Activated T-cell treated with anti-CD3 and anti-CD28 coated beads, Interleukin-2, amount 50 U/mL, for 48 hours (primary cell): ENCODE data around the gene BTBD16.

Experiments
- DNase-seq, 2 experiments: peaks; one replicate each; pipeline ENCODE4 v3.0.0-alpha.2; 2020

BTBD16 gene

GRCh38 chr10:122248356-122249302 is 22.5 kb upstream of the BTBD16 start:
- DNase-seq = no peak

DNA sequence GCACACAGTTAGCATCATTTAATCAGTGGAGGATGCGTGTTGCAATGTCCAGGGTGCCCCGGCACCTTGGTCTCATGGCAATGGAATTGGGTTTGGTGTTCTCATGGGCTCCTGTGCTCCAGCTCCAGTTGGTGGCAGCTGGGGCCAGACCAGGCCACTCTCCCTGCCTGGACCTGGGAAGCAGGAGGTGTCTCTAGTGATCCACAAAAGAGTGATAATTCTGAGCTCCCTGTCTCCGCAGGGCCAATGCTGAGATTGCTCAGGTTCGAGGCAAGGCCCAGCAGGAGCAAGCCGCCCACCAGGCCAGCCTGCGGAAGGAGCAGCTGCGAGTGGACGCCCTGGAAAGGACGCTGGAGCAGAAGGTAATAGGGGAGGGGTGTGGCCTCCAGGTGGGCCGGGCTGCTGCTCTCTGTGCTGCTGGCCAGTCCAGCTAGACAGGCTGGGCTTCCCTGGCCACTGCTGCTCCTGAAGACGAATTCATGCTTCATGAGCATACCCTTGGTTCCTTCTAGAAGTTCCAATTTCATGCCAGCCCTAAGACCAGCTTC is 21.7 kb upstream of the BTBD16 start:
- DNase-seq = no peak

- no peak for DNase-seq
Measured at GRCh38 chr10:122249991-122250750, 20.9 kb upstream of the BTBD16 start.

GRCh38 chr10:122251459-122252255 is 19.4 kb upstream of the BTBD16 start:
- no peak for DNase-seq

- DNase-seq = no peak
Measured at GRCh38 chr10:122252805-122253204, 18.3 kb upstream of the BTBD16 start.

DNA sequence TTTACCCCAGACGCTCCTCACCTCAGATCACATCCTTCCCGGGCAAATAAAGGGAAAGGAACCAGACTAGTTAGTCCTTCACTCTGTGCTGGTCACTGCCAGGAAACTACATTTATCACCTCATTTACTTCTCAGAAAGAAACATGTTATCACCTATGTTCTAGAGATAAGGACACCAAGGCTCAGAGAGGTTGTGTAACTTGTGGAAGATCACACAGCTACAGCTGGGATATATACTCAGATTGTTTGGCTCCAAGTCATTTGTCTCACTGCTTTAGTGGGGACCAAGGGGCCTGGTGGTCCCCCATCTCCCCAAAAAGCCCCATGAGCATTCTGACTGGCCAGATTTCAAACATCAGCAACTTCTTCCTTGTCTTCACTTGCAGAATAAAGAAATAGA is 17.5 kb upstream of the BTBD16 start:
- DNase-seq = no peak

DNA sequence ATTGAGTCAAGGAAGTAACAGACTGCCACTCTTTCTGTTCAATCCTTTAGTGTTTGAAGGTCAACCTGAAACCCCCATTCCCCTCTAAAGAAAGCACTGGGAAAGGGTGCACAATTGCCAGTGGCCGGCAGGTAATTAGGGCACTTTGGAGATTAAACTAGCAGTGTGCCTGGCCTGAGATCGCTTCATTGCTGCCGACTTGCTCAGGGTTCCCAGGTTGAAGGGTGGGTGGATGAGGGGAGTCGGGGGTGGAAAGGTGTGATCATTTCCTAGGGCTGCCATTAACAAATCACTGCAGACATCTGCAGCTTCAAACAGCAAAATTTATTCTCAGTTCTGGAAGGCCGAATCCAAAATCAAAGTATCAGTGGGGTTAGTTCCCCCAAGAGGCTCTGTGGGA is 16.3 kb upstream of the BTBD16 start:
- DNase-seq = no peak

DNA sequence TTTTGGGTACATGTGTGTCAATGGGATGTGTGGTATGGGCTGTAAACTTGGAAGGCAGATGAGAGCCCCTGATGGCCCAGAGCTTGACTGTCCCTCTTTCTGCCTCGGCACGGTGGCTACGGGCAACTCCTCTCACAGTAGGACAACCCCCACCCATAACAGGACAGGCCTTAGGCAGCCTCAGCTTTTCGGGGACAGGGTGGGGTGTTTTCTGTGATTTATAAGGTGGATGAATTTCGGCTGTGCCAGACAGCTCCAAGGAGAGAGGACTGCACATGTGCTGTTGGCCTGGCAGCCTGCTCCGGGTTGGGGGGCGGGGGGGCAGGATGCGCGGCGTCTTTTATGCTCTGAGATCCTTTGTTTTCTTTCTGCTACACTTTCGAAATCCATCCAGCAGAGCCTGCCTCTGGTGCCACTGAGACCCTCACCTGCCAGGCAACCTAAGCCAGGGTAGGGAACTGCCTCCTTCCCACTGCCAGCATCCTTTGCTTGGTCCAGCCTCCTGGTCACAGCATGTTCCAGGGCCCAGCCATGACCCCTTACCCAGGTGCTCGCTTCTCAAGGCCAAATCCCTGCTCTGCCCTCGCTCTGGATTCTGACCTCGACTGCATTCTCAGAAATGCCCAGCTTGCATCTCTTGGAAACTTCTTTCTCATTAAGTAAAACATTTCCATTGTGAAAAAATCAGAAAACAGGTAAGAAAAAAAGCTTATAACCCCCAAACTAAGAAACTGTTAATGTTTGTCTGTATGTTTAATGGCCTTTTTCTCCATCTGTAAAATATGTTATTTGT is 15.4 kb upstream of the BTBD16 start:
- DNase-seq = no peak

GRCh38 chr10:122257041-122257440 is 14.1 kb upstream of the BTBD16 start:
- no peak for DNase-seq

- no peak for DNase-seq
Measured at GRCh38 chr10:122258136-122259074, 12.7 kb upstream of the BTBD16 start.

GRCh38 chr10:122259075-122259466 is 12.0 kb upstream of the BTBD16 start:
- no peak for DNase-seq

DNA sequence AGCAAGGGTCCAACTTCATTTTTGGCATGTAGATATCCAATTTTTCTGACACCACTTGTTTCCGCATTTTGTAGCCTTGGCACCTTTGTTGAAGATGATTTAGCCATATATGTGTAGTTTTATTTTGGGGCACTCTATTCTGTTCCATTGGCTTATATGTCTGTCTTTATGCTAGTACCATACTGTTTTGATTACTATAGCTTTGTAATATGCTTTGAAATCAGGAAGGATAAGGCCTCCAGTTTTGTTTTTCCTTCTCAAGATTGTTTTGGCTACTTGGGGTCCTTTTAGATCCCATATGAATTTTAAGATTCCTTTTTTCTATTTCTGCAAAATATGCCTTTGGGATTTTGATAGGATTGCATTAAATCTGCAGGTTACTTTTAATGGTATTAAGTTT is 9.5 kb upstream of the BTBD16 start:
- DNase-seq = no peak

GRCh38 chr10:122263971-122264370 is 7.1 kb upstream of the BTBD16 start:
- DNase-seq = no peak

DNA sequence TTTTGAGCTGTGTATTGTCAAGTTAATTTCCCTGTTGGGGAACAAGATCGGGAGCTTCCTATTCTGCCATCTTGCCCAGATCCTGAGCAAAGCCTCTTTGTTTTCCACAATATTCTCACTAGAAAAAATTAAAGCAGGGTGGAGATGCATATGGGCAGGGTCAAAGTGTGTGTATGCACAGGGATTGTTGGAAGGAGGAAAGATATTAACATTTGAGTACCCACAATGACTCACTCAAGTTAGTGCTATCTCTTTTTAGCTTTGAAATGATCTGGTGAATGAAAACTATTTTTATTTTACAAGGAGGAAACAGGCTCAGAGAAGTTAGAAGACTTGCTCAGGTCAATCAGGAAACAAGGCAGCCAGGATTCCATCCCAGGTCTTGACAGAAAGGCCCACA is 6.7 kb upstream of the BTBD16 start:
- no peak for DNase-seq

GRCh38 chr10:122264931-122265330 is 6.2 kb upstream of the BTBD16 start:
- DNase-seq = no peak

DNA sequence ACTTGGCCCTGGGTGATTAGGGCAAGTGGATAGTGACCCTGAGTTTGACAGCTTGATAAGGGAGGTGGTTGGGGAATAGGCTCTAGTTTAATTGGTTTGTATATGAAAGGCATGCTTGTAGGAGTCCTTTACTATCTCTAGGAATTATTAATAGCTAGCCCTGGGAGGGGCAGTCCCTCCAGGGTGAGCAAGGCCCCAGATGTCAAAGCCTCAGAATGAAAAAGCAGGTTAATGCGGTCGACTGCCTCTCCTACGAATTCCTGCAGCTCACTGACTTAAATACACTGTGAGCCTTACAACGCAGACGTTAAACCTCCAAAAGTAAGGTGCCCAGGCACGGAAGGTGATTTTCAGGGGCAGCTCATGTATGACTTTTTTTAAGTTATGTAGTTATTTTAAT is 5.2 kb upstream of the BTBD16 start:
- DNase-seq = no peak

DNA sequence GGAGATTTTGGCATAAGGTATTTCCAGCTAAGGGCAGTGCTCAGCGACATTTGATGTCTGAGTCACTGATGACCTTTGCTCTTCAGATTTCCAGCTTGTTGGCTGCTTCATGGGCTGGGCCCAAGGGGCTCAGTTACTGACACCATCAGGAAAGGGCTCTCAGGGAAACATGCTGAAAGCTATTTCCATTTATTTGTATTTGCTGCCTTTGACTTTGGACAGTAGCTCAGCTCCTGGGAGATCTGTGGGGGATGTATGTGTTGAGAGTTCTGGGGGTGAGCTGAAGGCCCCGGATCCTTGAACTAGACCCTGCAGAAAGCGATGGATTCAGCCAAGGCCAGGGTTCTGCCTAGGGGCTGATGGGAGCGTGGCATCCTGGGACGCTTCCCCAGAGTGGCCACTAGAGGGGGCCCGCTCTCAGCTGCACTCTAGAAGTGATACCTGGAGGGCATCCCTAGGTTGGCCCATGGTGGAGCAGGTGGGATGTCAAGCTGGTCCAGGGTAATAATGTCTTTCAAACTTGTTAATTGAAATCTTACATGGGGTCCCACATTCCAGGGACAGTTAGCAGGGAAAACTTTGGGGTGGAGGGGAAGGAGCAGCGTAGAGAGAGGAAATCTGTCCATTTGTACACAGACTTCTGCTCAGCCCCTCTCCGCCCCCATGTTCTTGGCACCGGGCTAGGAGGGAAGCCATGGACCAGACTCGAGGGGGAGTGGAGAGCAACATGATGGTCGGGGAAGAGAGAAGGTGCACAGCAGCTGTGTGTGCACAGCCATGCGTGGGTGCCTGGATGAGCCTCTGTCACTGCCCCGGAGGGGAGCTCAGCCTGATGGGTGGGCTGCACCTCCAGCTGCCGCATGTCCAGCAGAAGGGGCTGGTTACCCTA is 3.0 kb upstream of the BTBD16 start:
- DNase-seq = peak; percentile 63 to 71

- DNase-seq = no peak
Measured at GRCh38 chr10:122269059-122269687, 1.9 kb upstream of the BTBD16 start.

DNA sequence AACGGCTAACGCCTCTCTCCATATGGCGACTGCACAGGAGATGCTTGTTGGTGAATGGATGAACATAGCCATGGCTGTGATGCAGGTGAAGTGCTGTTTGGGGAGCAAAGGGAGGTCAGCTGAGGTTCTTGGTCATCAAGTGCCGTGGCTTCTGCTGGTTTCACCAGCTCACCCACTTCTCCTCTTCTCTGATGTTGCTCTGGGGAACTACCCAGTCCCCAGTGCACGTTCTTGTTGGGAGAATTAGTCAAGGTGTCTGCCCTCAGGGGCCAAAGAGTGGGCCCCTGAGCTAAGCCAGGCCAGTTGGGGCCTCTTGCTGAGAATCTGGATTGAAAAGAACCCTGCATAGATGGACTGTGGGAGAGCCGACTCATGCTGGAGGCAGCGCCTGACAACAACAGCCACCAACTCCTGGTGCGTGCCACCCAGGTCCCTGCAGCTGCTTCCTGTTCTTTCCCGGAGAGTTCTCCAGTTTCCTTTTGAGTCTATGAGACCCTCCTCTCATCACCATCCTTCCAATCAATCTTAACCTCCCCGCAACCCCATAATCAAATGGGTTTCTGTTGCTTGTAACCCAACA is 3.0 kb downstream of the BTBD16 start:
- DNase-seq = no peak
